ENCODE results near the gene MYBPC3. TPM values are rescaled to one million over a fixed set of nuclear protein-coding genes. Genes with fewer than 3 reads are reported as not detected.
"Not testable (repeated sequence)": the region's sequence is repeated elsewhere in the genome, so short reads cannot be mapped to it uniquely, and the experiment has no call there.

Gene MYBPC3
- total RNA-seq, 4 donors from 2014 or later: 0.21 to 0.60 TPM; not detected in 2

DNA sequence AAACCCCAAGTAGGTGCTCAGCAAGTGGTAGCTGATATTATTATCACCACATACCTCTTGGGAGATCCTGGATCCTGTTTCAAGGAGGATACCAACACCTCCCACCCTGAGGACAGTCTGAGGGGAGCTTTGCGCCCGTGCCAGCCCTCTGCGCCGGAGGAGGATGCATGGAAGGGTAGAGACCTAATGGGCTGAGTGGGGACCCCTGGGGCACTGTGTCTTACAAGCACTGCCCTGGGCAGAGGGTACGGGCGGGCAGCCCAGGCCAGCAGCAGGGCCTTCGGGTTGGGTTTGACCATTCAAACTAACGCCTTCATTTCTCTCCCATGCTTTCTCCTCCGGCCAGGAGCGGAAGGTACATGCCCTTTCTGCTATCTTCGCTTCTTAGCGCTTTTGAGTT lies 26.3 kb downstream of the MYBPC3 start:
- TF ChIP-seq EP300 (IDR thresholded peaks at IDR 0.05) (no peak), CTCF (IDR thresholded peaks at IDR 0.05) (no peak), POLR2A (IDR thresholded peaks at IDR 0.05) (no peak)
- H3K36me3 ChIP-seq: peaks cover 0 to 11% (median 2%) of the 10 kb centered on the region in 3 donors
- H3K27ac ChIP-seq: no peak overlapping the region
- 90% methylated on average over 12 of the region's 12 CpGs for WGBS, 2 donors
- peaks cover 0 to 7% (median 0%) of the 10 kb centered on the region in 4 donors for H3K4me1 ChIP-seq
- H3K4me3 ChIP-seq: no peak overlapping the region
- no peaks in the 10 kb centered on the region for H3K27me3 ChIP-seq
- H3K9me3 ChIP-seq: no peaks in the 10 kb centered on the region
- no peak for DNase-seq (ENCODE audit: low spot score in 2 of 2)

DNA sequence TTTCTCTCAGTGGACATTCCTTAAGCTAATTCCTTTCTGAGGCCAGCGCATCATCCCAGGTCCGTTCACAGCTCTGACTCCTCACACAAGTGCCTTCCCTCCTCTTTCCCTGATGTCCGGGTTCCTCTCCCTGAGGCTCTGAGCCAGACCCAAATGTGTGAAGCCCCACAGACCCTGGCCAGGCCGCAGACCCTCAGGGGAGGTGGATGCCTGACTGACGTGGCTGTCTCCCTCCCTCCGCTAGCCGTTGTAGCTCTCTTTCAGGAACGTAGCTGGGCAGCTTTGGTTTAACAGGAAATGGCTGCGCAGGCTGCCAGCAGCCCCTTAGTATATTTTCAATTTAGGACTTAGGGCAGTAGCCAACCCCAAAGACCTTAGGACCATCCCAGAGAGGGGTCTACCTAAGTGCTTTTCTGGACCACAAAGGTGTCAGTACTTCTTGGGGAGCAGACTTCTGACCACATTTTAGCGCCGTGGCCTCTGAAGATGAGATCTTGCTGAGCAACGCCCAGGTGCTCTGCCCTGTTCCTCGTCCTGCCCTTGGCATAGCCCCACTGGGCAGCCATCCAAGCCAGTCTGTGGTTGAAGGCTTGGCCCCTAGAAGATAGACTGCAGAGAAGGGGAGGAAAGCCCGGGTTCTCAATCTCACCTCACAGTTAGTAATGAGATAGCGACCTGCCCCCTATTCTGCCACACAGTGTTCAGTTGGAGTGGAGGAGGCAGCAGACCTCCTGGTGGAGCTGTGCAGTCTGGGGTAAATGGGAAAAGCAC lies 27.0 kb downstream of the MYBPC3 start:
- Histone ChIP-seq H3K27ac (no peak overlapping the region), H3K4me1 (peaks cover 0 to 7% (median 0%) of the 10 kb centered on the region in 4 donors), H3K36me3 (peaks cover 0 to 11% (median 2%) of the 10 kb centered on the region in 3 donors), H3K4me3 (no peak overlapping the region), H3K9me3 (no peaks in the 10 kb centered on the region), H3K27me3 (no peaks in the 10 kb centered on the region)
- WGBS, 2 donors: 76 to 77% methylated on average over 15 of the region's 15 CpGs
- TF ChIP-seq EP300 (IDR thresholded peaks at IDR 0.05) (no peak), CTCF (IDR thresholded peaks at IDR 0.05) (no peak), POLR2A (IDR thresholded peaks at IDR 0.05) (no peak)
- DNase-seq (ENCODE audit: low spot score in 2 of 2): no peak

GRCh38 chr11:47324520-47324919 lies 28.0 kb downstream of the MYBPC3 start:
- TF ChIP-seq EP300 (IDR thresholded peaks at IDR 0.05) (no peak), POLR2A (IDR thresholded peaks at IDR 0.05) (no peak), CTCF (IDR thresholded peaks at IDR 0.05) (no peak)
- Histone ChIP-seq H3K27ac (no peak overlapping the region), H3K4me1 (peaks cover 0 to under 1% (median 0%) of the 10 kb centered on the region in 4 donors), H3K9me3 (no peaks in the 10 kb centered on the region), H3K4me3 (no peak overlapping the region), H3K36me3 (peaks cover 0 to 11% (median 2%) of the 10 kb centered on the region in 3 donors), H3K27me3 (no peaks in the 10 kb centered on the region)
- 85 to 87% methylated on average over 12 of the region's 12 CpGs for WGBS, 2 donors
- DNase-seq (ENCODE audit: low spot score in 2 of 2): no peak

- DNase-seq (ENCODE audit: low spot score in 2 of 2): no peak
- Histone ChIP-seq H3K4me1 (no peaks in the 10 kb centered on the region), H3K4me3 (no peak overlapping the region), H3K27ac (no peak overlapping the region), H3K9me3 (no peaks in the 10 kb centered on the region), H3K36me3 (peaks cover 0 to 60% (median 5%) of the 10 kb centered on the region in 3 donors), H3K27me3 (no peaks in the 10 kb centered on the region)
- WGBS, 2 donors: 92 to 94% methylated on average over 2 of the region's 2 CpGs
- no peak for TF ChIP-seq CTCF (IDR thresholded peaks at IDR 0.05)
- TF ChIP-seq POLR2A (IDR thresholded peaks at IDR 0.05): no peak
These were observed 34.3 kb downstream of the MYBPC3 start for GRCh38 chr11:47318166-47318565.

- Histone ChIP-seq H3K4me1 (no peaks in the 10 kb centered on the region), H3K27ac (no peak overlapping the region), H3K9me3 (no peaks in the 10 kb centered on the region), H3K36me3 (peaks cover 0 to 69% (median 11%) of the 10 kb centered on the region in 3 donors), H3K27me3 (no peaks in the 10 kb centered on the region), H3K4me3 (no peak overlapping the region)
- TF ChIP-seq POLR2A (IDR thresholded peaks at IDR 0.05) (no peak), EP300 (IDR thresholded peaks at IDR 0.05) (no peak), CTCF (IDR thresholded peaks at IDR 0.05) (no peak)
- 90 to 91% methylated on average over 5 of the region's 5 CpGs for WGBS, 2 donors
- no peak for DNase-seq (ENCODE audit: low spot score in 2 of 2)
These were observed 35.3 kb downstream of the MYBPC3 start for GRCh38 chr11:47317064-47317828.

DNA sequence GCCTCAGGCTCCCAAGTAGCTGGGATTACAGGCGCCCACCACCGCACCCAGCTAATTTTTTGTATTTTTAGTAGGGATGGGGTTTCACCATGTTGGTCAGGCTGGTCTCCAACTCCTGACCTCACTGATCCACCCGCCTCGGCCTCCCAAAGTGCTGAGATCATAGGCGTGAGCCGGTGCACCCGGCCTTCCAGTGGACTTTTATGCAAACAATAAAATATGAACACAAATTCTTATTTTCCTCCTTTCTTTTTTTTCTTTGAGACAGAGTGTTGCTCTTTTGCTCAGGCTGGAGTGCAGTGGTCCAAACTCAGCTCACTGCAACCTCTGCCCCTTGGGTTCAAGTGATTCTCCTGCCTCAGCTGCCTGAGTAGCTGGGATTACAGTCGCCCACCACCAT lies 36.0 kb downstream of the MYBPC3 start:
- not testable (repeated sequence) for H3K4me1 ChIP-seq; H3K27ac ChIP-seq; H3K4me3 ChIP-seq; DNase-seq (ENCODE audit: low spot score in 2 of 2); H3K27me3 ChIP-seq; H3K9me3 ChIP-seq
- WGBS, 2 donors: 90 to 93% methylated on average over 8 of the region's 8 CpGs
- H3K36me3 ChIP-seq: peaks cover 0 to 77% (median 17%) of the 10 kb centered on the region in 3 donors

Data from tibial nerve (tissue), 4 donors.